C4-2B (cell line): ENCODE data around the gene ERBB4.

Experiments
- ZFX ChIP-seq: fragments of 450-650 bp; IDR thresholded peaks from 2 replicates; pipeline ENCODE4 v1.6.1; 2017
- TF ChIP-seq, protein P1 (sequence below): fragments of 450-650 bp; conservative IDR thresholded peaks from 2 replicates; pipeline ENCODE4 v1.5.1; 2017; ENCODE audit warnings: mild to moderate bottlenecking

DNA sequence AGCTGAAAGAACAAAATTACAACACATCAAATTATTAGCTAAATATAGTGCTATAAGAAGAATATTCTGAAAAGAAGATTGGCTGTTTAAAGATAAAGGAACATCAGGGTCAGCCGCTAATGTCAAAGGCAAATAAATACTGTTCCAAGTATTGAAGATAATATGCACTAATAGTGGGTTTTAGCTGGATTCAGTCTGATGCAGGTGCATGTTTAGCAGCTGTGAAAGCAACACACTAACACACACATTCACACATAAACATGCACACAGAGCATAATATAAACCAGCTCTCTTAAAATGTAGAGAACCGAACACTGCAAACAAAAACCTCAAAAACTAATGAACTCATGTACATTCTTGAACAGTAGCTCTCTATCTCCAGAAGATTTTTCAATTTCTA is 634.6 kb downstream of the ERBB4 start:
- TF ChIP-seq, protein P1, sequence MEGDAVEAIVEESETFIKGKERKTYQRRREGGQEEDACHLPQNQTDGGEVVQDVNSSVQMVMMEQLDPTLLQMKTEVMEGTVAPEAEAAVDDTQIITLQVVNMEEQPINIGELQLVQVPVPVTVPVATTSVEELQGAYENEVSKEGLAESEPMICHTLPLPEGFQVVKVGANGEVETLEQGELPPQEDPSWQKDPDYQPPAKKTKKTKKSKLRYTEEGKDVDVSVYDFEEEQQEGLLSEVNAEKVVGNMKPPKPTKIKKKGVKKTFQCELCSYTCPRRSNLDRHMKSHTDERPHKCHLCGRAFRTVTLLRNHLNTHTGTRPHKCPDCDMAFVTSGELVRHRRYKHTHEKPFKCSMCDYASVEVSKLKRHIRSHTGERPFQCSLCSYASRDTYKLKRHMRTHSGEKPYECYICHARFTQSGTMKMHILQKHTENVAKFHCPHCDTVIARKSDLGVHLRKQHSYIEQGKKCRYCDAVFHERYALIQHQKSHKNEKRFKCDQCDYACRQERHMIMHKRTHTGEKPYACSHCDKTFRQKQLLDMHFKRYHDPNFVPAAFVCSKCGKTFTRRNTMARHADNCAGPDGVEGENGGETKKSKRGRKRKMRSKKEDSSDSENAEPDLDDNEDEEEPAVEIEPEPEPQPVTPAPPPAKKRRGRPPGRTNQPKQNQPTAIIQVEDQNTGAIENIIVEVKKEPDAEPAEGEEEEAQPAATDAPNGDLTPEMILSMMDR, result no peak
- no peak for TF ChIP-seq ZFX
